ENCODE data around the gene PRKD1.
"Not testable (repeated sequence)": the region's sequence is repeated elsewhere in the genome, so short reads cannot be mapped to it uniquely, and the experiment has no call there.

The PRKD1 gene

GRCh38 chr14:29900609-29901350 lies 26.9 kb downstream of the PRKD1 start:
- DNase-seq = no peak

- no peak for DNase-seq
These were observed 29.2 kb downstream of the PRKD1 start for GRCh38 chr14:29898470-29898869.

GRCh38 chr14:29897181-29897580 lies 30.5 kb downstream of the PRKD1 start:
- no peak for DNase-seq

GRCh38 chr14:29896354-29896821 lies 31.3 kb downstream of the PRKD1 start:
- no peak for DNase-seq

GRCh38 chr14:29895591-29896083 lies 32.0 kb downstream of the PRKD1 start:
- no peak for DNase-seq

- DNase-seq = no peak
These were observed 33.7 kb downstream of the PRKD1 start for GRCh38 chr14:29893989-29894388.

- no peak for DNase-seq
These were observed 35.3 kb downstream of the PRKD1 start for GRCh38 chr14:29892327-29892726.

- DNase-seq = no peak
These were observed 41.7 kb downstream of the PRKD1 start for GRCh38 chr14:29885988-29886387.

GRCh38 chr14:29868000-29868399 lies 59.6 kb downstream of the PRKD1 start:
- DNase-seq = no peak

GRCh38 chr14:29865299-29865698 lies 62.3 kb downstream of the PRKD1 start:
- no peak for DNase-seq

GRCh38 chr14:29861996-29862395 lies 65.7 kb downstream of the PRKD1 start:
- no peak for DNase-seq

GRCh38 chr14:29858299-29858698 lies 69.3 kb downstream of the PRKD1 start:
- DNase-seq = peak; percentile 10 to 26

GRCh38 chr14:29857551-29857950 lies 70.1 kb downstream of the PRKD1 start:
- DNase-seq = no peak

- DNase-seq = no peak
These were observed 71.1 kb downstream of the PRKD1 start for GRCh38 chr14:29856516-29856915.

- not testable (repeated sequence) for DNase-seq
These were observed 74.0 kb downstream of the PRKD1 start for GRCh38 chr14:29853691-29854090.

- no peak for DNase-seq
These were observed 74.4 kb downstream of the PRKD1 start for GRCh38 chr14:29853272-29853671.

GRCh38 chr14:29851397-29851796 lies 76.2 kb downstream of the PRKD1 start:
- no peak for DNase-seq

GRCh38 chr14:29847056-29847380 lies 80.6 kb downstream of the PRKD1 start:
- no peak for DNase-seq

- no peak for DNase-seq
These were observed 81.2 kb downstream of the PRKD1 start for GRCh38 chr14:29846339-29847055.

- DNase-seq = no peak
These were observed 83.7 kb downstream of the PRKD1 start for GRCh38 chr14:29843981-29844380.

- DNase-seq = no peak
These were observed 85.4 kb downstream of the PRKD1 start for GRCh38 chr14:29842228-29842627.

- not testable (repeated sequence) for DNase-seq
These were observed 87.2 kb downstream of the PRKD1 start for GRCh38 chr14:29840369-29840892.

GRCh38 chr14:29839691-29840090 lies 88.0 kb downstream of the PRKD1 start:
- DNase-seq = not testable (repeated sequence)

- no peak for DNase-seq
These were observed 88.9 kb downstream of the PRKD1 start for GRCh38 chr14:29838752-29839151.
